K562 (cell line): ENCODE measurements around the gene URGCP. TPM values are rescaled to one million over a fixed set of nuclear protein-coding genes. Genes with fewer than 3 reads are reported as not detected.

Source experiments
- ATAC-seq: fragments of 200-7000 bp; cut with Tn5 transposase; 3 replicates; pipeline ENCODE4 v1.9.1; 2020; ENCODE audit warnings: moderate library complexity
- BruUV-seq: library from RNA; stranded (reverse); fragments of 400-500 nt; replicated peaks from 2 replicates; lab custom pipeline; 2021; lab: Mats Ljungman, UMichigan
- CTCF ChIA-PET: fragments of 300-600 bp; formaldehyde crosslinking; extraction: SDS; loops from one replicate; lab custom pipeline; 2021; ENCODE audit warnings: low intra/inter-chr PET ratio; lab: Yijun Ruan, JAX
- POLR2A ChIA-PET: fragments of 300-600, 350-650 bp; sonication (Branson Sonifier 250); formaldehyde crosslinking; extraction: SDS; loops from one replicate; lab custom pipeline; 2021; ENCODE audit warnings: antibody characterized with exemption, inconsistent platforms; lab: Yijun Ruan, JAX
- DNase-seq, 4 experiments: peaks; one replicate each; pipeline versions ENCODE4 v3.0.0 to v3.0.0-alpha.2; 2011 to 2018; ENCODE audit warnings: low spot score in 3 of 4, mixed read lengths in 3 of 4; ENCODE audit errors: extremely low read depth in 1 of 4
- FAIRE-seq: peaks from 2 replicates; lab custom pipeline; 2011; peaks lifted over from hg19 to GRCh38; lab: Jason Lieb, UNC
- H2AFZ ChIP-seq: 2 replicates; pipeline ENCODE4 v1.6.0; 2011; ENCODE audit warnings: low read depth, low read length, control low read depth, inconsistent platforms
- H3K27ac ChIP-seq: fragments of 200-600 bp; 3 replicates; pipeline ENCODE4 v1.8.0; 2011; ENCODE audit warnings: low read depth, mild to moderate bottlenecking, control low read depth, inconsistent platforms, low read length, moderate library complexity, mixed read lengths; ENCODE audit errors: extremely low read depth
- H3K27me3 ChIP-seq, 2 experiments: fragments of 300-600 bp in 1 of 2; 2 replicates in 1 of 2; 3 replicates in 1 of 2; pipeline versions ENCODE4 v1.6.0 to v1.8.0; 2011; ENCODE audit warnings: inconsistent platforms in 2 of 2, low read length in 2 of 2, mild to moderate bottlenecking in 1 of 2, mixed read lengths in 1 of 2, moderate library complexity in 1 of 2; ENCODE audit not compliant: control insufficient read depth in 2 of 2, insufficient read depth in 2 of 2
- H3K36me3 ChIP-seq: fragments of 300-600 bp; 3 replicates; pipeline ENCODE4 v1.8.0; 2011; ENCODE audit warnings: mild to moderate bottlenecking, low read length, inconsistent platforms; ENCODE audit not compliant: control insufficient read depth, insufficient read depth
- H3K4me1 ChIP-seq, 2 experiments: fragments of 200-600 bp in 1 of 2; replicated peaks in 1 of 2; 2 replicates in 1 of 2; 3 replicates in 1 of 2; pipeline versions ENCODE4 v1.5.1 to v1.8.0; 2011; ENCODE audit warnings: inconsistent platforms in 2 of 2, low read length in 2 of 2, mild to moderate bottlenecking in 1 of 2, mixed read lengths in 1 of 2, moderate library complexity in 1 of 2; ENCODE audit not compliant: control insufficient read depth in 2 of 2, insufficient read depth in 2 of 2
- H3K4me2 ChIP-seq: 2 replicates; pipeline ENCODE4 v1.6.1; 2011; ENCODE audit warnings: low read length, control low read depth, inconsistent platforms, mixed read lengths; ENCODE audit not compliant: insufficient read depth
- H3K4me3 ChIP-seq: fragments of 200-600 bp; sonication (generic), shearing (Covaris generic); 2 replicates; pipeline ENCODE4 v1.5.1; 2016; ENCODE audit warnings: control low read depth, inconsistent platforms
- H3K79me2 ChIP-seq: fragments of 200-600 bp; 3 replicates; pipeline ENCODE4 v1.8.0; 2011; ENCODE audit warnings: low read length, inconsistent platforms; ENCODE audit not compliant: control insufficient read depth, insufficient read depth
- H3K9ac ChIP-seq, 2 experiments: 2 replicates each; pipeline versions ENCODE4 v1.6.0 to v1.6.1; 2011; ENCODE audit warnings: low read depth in 2 of 2, low read length in 2 of 2, control low read depth in 1 of 2, inconsistent platforms in 1 of 2, mild to moderate bottlenecking in 1 of 2, mixed read lengths in 1 of 2; ENCODE audit not compliant: insufficient read depth in 1 of 2
- H3K9me1 ChIP-seq: one replicate; pipeline ENCODE4 v1.6.0; 2011; ENCODE audit warnings: inconsistent platforms, mild to moderate bottlenecking, low read length, moderate library complexity; ENCODE audit not compliant: control insufficient read depth, insufficient read depth
- H3K9me3 ChIP-seq: replicated peaks from 2 replicates; pipeline ENCODE4 v1.5.1; 2011; ENCODE audit warnings: low read depth, low read length, inconsistent platforms; ENCODE audit not compliant: control insufficient read depth, insufficient read depth
- H4K20me1 ChIP-seq: replicated peaks from 2 replicates; pipeline ENCODE4 v1.6.1; 2011; ENCODE audit warnings: low read length, inconsistent platforms, mixed read lengths; ENCODE audit not compliant: control insufficient read depth, insufficient read depth
- FOXM1 ChIP-seq, 2 experiments: fragments of 450-650 bp in 1 of 2; sonication (generic) in 1 of 2; formaldehyde crosslinking in 1 of 2; IDR thresholded peaks; 2 replicates each; pipeline versions ENCODE4 v1.6.1 to v1.9.0; 2017 to 2022; ENCODE audit warnings: low read depth in 2 of 2, mild to moderate bottlenecking in 2 of 2, missing genetic modification reagents in 1 of 2, moderate library complexity in 1 of 2
- ID3 ChIP-seq, 2 experiments: fragments of 250-450 bp in 1 of 2; fragments of 450-650 bp in 1 of 2; sonication (Bioruptor Pico) in 1 of 2; IDR thresholded peaks; 2 replicates each; pipeline versions ENCODE4 v1.6.1 to v1.8.0; 2016 to 2021; ENCODE audit warnings: mild to moderate bottlenecking in 2 of 2, moderate library complexity in 2 of 2, missing compliant biosample characterization in 1 of 2, missing genetic modification characterization in 1 of 2
- PHF20 ChIP-seq: fragments of 450-650 bp; IDR thresholded peaks from 2 replicates; pipeline ENCODE4 v1.6.1; 2018; ENCODE audit not compliant: partially characterized antibody
- RBM25 ChIP-seq: fragments of 200-400 bp; formaldehyde crosslinking; IDR thresholded peaks from 2 replicates; pipeline ENCODE4 v1.6.1; 2018; ENCODE audit warnings: low read length, low read depth, moderate library complexity; ENCODE audit not compliant: severe bottlenecking
- SRSF7 ChIP-seq: fragments of 200-400 bp; formaldehyde crosslinking; optimal IDR thresholded peaks from 2 replicates; pipeline ENCODE3; 2017; ENCODE audit warnings: mild to moderate bottlenecking, low read depth, low read length
- ZBTB11 ChIP-seq, 3 experiments: fragments of 200-800 bp in 1 of 3; fragments of 250-450 bp in 1 of 3; fragments of 450-650 bp in 1 of 3; sonication (Bioruptor Pico) in 1 of 3; sonication (Bioruptor generic) in 1 of 3; formaldehyde crosslinking in 1 of 3; IDR thresholded peaks; 2 replicates each; pipeline versions ENCODE4 v1.6.1 to v1.8.0; 2016 to 2022; ENCODE audit warnings: mild to moderate bottlenecking in 2 of 3, missing genetic modification characterization in 2 of 3, missing compliant biosample characterization in 1 of 3, moderate library complexity in 1 of 3
- ZFPM2 ChIP-seq: fragments of 250-450 bp; sonication (Bioruptor Pico); IDR thresholded peaks from 2 replicates; pipeline ENCODE4 v1.5.1; 2022; ENCODE audit warnings: mild to moderate bottlenecking
- ZNF146 ChIP-seq: IDR thresholded peaks from one replicate; pipeline ENCODE4 v1.6.1; 2018; ENCODE audit warnings: missing compliant biosample characterization; ENCODE audit not compliant: unreplicated experiment
- ZNF316 ChIP-seq: fragments of 450-650 bp; IDR thresholded peaks from 2 replicates; pipeline ENCODE4 v1.6.1; 2016
- ZNF384 ChIP-seq: IDR thresholded peaks from 2 replicates; pipeline ENCODE4 v1.6.1; 2012; ENCODE audit warnings: low read depth, low read length, improper control_type of control experiment
- WGBS: fragments of 100-300 bp; shearing (Covaris generic); methylation state at CpG from one replicate; pipeline ENCODE4 v1.1.6; 2016; ENCODE audit warnings: low coverage, mixed read lengths; ENCODE audit not compliant: insufficient coverage; ENCODE audit errors: missing lambda C conversion rate; 5-methylcytosine and 5-hydroxymethylcytosine counted together
- in situ Hi-C: fragments of 300-500 bp; cut with MboI; formaldehyde crosslinking; loops from 4 replicates; pipeline ENCODE4 v1.15.0; 2018; ENCODE audit warnings: inconsistent platforms, mixed read lengths
- intact Hi-C: fragments of 100-400 bp; cut with micrococcal nuclease; formaldehyde crosslinking; loops from 2 replicates; pipeline ENCODE4 v1.14.2; 2022
- polyA plus RNA-seq, 8 experiments: library from polyadenylated mRNA; depleted of rRNA in 4 of 8; stranded (reverse) in 5 of 8; unstranded in 3 of 8; fragments of >200 nt; fragmentation: Nextera tagmentation in 2 of 8; fragmentation: Illumina TruSeq in 1 of 8; extraction: Ambion mirVana in 2 of 8; extraction: Trizol in 1 of 8; gene quantifications; 2 replicates each; pipeline versions ENCODE4 v1.2.1 to v1.2.3, GENCODE V29; 2011 to 2014; ENCODE audit warnings: inconsistent platforms in 1 of 8, missing spikeins in 1 of 8
- total RNA-seq, 7 experiments: library from RNA; depleted of rRNA in 6 of 7; stranded (reverse); fragments of >200 nt in 6 of 7; fragmentation: Illumina TruSeq in 2 of 7; extraction: Trizol in 2 of 7; gene quantifications; 2 replicates each; pipeline versions ENCODE4 v1.2.1 to v1.2.3, GENCODE V29; 2011 to 2021; ENCODE audit warnings: low replicate concordance in 1 of 7

Gene URGCP
- total and polyA plus RNA-seq, 9 of the 15 experiments (the other 6 are each of a cell fraction or from before 2014, with no cell fraction given): 1.7 to 25.8 (median 12.5) TPM

DNA sequence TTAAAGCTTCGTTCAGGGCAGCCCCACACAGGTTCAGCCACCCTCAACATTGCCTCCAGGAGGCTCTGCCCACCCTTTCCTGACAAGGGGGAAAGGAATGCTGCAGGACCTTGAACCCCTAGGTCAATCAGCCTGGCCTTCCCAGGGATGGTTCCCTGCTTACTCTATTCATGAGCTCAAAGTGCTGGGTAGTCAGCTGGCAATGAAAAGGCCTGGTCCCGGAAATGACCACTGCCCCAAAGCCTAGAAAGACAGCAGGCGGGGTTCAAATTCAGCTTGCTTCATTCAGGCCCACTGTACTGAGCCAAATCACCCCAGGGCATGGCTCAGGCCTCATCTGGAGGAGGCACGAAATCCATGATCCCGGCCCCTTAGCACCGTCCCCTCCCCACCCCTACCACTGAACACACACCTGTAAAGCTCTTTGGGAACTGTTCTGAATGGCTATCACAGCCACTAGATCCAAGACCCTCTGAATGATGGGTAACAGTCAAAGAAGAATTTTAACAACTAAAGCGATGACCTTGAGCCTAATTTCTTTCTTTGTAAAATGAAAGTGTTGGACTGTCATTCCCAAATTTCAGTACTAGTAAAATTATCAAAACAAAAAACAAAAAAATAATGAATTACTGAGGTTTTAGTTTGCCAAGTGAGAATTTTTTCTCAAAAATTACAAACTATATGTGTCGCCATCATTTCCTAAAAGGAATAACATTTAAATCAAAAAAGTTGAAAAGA is 1.0 kb downstream of the URGCP start (continued):
- TF ChIP-seq ZNF146 (CRISPR knock-in tag) (no peak), ZNF384 (0 out of 2 replicates have a peak, but pooled peaks have one; percentile 25), PHF20 (no peak), RBM25 (no peak), SRSF7 (no peak), FOXM1 (IDR thresholded peaks at IDR 0.05; ENCODE audit: low read depth) (no peak), FOXM1 (CRISPR knock-in tag; IDR thresholded peaks at IDR 0.05; ENCODE audit: low read depth) (no peak)

DNA sequence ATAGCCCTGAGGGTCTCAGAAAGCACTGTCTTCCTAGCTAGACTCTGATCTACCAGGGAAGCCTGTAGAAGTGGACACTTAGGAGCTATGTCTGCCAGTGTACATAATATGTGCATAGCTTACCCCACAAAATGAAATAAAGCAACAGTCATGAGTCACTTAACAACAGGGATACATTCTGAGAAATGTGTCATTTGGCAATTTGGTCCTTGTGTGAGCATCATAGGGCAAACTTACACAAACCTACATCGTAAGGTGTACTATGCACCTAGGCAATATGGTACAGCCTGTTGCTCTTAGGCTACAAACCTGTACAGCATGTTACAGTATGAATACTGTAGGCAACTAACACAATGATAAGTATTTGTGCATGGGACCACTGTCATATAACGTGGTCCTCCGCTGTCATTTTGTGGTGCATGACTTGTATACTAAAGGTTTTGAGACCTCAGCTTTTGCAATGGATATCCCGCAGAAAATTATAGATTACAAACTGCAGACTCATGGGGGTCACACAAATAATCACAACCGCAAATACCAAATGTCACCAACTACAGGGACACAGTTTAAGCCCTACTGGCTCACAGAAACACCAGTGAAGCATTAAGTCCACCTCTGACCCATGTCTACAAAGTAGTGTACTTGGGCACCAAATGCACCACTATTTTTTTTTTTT is 1.7 kb downstream of the URGCP start:
- intact Hi-C loops (no loop called here), in situ Hi-C loops (no loop called here)
- Histone ChIP-seq H3K4me1 (peaks cover 15 to 26% of the 10 kb centered on the region in 2 experiments), H3K27ac (no peak overlapping the region), H3K79me2 (peaks cover 55% of the 10 kb centered on the region), H4K20me1 (peaks cover 28% of the 10 kb centered on the region; the same call in 1 of the 2 replicates), H3K9ac (peak overlapping the region; percentile 70 to 84; a peak in 1 of 4 replicates), H3K9me3 (no peaks in the 10 kb centered on the region), H3K9me1 (no peaks in the 10 kb centered on the region), H3K27me3 (no peaks in the 10 kb centered on the region), H3K36me3 (peaks cover 7% of the 10 kb centered on the region; the same call in 2 of the 3 replicates), H2AFZ (no peak overlapping the region), H3K4me2 (peak overlapping the region; percentile 68), H3K4me3 (no peak overlapping the region; the same call in 1 of the 2 replicates)
- DNase-seq (peak in 1 of 4 experiments; percentile 18), FAIRE-seq (no peak), ATAC-seq (peak; percentile 3)
- CTCF ChIA-PET: interaction anchor here (0.5 kb wide), 1 partner anchor 29 kb away, joined by 3 read pairs; no protein-coding TSS in a partner anchor
- no TSS peak for BruUV-seq
- 37% methylated on average over 5 of the region's 5 CpGs for WGBS
- POLR2A ChIA-PET: interaction anchor here (0.7 to 2.0 kb wide), 8 partner anchors 11 to 247 kb away, joined by 3 to 7 read pairs (median 4); partner anchors contain the start of genes MRPS24 and UBE2D4
- TF ChIP-seq ZFPM2: no peak
- TF ChIP-seq ZNF316: peak; percentile 25; the same call in 1 of the 2 replicates
- no peak for TF ChIP-seq ID3 (CRISPR knock-in tag; IDR thresholded peaks at IDR 0.05)
- peak; percentile 71 for TF ChIP-seq ID3 (tag; IDR thresholded peaks at IDR 0.05)
- TF ChIP-seq ZBTB11 (CRISPR knock-in tag; IDR thresholded peaks at IDR 0.05): 0 out of 6 replicates have a peak, but pooled peaks of 1 of the 3 experiments have one; percentile 28
